AG09309 (cell line): ENCODE results near the gene MRPL53.

Experiments
- DNase-seq: peaks from one replicate; pipeline ENCODE4 v3.0.0-alpha.2; 2010; ENCODE audit warnings: low read depth
- H3K4me3 ChIP-seq: 2 replicates; pipeline ENCODE4 v1.5.1; 2011; ENCODE audit warnings: mild to moderate bottlenecking, low read depth, low read length, moderate library complexity; ENCODE audit not compliant: control insufficient read depth
- TF ChIP-seq, protein P1 (sequence below): IDR thresholded peaks from 2 replicates; pipeline ENCODE4 v1.5.1; 2011; ENCODE audit warnings: mild to moderate bottlenecking, low read depth, low read length, inconsistent platforms; ENCODE audit not compliant: insufficient read depth, control insufficient read depth; ENCODE audit errors: missing control alignments

MRPL53 gene

DNA sequence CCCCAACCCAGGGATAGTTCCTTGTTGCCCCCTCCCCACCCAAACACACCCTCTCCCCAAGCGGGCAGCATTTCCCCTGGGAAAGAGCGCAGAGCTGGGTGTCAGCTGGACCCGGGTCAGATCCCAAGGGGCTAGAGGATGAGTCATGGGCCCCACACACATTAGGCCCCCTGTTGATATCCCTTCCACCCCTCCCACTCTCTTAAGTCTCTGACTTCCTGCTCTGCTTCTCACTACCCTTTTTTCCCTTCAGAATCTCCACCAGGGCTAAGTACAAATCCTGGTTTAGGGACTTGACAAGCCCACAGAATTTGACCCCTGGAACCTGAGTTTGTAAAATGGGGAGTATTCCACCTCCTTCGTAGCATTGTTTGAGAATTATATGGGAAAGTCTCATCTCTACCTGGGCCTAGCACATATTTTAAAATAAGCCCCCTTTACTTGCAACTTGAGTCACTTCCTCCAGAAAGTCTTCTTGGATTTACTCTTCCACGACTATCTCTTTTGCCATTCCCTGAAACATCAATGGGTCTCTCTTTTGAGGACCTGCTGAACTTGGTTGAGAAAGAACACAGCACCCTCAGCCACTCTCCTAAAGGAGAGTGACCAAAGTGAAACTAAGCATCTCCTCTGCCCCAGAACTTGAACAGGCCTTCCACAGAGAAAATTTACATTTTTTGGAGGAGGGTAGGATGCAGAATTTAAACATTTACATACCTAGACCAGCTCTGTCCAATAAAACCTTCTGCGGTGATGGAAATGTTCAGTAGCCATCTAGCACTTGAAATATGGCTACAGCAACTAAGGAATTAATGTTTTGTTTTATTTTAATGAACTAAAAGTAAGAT, 35.4 kb downstream of the MRPL53 start:
- TF ChIP-seq, protein P1, sequence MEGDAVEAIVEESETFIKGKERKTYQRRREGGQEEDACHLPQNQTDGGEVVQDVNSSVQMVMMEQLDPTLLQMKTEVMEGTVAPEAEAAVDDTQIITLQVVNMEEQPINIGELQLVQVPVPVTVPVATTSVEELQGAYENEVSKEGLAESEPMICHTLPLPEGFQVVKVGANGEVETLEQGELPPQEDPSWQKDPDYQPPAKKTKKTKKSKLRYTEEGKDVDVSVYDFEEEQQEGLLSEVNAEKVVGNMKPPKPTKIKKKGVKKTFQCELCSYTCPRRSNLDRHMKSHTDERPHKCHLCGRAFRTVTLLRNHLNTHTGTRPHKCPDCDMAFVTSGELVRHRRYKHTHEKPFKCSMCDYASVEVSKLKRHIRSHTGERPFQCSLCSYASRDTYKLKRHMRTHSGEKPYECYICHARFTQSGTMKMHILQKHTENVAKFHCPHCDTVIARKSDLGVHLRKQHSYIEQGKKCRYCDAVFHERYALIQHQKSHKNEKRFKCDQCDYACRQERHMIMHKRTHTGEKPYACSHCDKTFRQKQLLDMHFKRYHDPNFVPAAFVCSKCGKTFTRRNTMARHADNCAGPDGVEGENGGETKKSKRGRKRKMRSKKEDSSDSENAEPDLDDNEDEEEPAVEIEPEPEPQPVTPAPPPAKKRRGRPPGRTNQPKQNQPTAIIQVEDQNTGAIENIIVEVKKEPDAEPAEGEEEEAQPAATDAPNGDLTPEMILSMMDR: no peak
- no peak overlapping the region for H3K4me3 ChIP-seq
- DNase-seq: no peak

DNA sequence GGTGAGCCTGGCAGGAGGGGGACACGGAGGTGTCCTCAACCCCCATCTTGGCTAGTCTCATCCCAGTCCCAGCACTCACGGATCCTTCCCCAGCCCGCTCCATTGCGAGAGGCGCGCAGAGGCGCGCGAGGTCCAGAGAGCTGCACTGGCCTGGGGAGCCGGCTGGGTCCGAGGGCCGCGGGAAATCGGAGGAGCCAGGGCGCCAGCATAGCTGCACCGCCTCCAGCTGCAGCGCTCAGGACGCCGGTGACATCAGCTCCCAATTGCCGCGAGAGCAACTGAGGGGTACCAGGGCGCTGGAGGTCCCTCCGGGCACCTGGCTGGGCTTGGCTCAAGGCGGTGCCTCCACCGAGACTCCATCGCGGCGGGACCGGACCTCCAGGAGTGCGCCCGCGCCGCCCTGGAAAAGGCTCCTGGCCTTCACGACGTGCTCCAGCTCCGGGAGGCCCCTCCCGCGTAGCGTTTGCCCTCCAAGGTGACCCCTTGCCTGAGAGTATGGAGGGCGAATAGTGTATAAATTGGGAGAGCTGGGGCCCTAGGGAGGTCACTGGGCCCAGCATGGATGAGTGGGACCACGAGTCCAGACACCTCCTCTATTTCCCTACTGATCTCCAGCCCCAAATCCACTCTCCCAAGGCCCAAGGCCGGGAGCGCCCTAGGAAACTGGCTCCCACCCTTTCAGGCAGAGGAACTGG, 36.2 kb downstream of the MRPL53 start:
- no peak overlapping the region for H3K4me3 ChIP-seq
- TF ChIP-seq, protein P1: no peak
- no peak for DNase-seq

DNA sequence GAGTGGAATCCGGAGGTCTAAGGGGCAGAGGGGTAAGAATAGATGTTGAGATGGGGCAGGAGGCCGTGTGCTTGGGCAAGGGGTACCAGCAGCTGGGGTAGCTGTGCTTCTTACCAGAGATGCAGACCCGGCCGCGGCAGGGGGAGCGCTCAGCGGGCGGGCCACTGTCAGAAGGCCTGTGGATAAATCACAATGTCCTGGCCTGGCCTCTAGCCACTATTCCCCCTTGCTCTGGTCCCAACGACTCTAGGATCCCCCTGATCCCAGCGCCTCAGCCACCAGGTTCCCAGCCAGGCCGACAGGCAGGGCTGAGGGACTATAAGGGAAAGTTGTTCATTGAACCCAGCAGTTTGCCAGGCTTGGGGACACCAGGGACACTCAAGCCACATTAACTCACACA, 42.0 kb downstream of the MRPL53 start:
- TF ChIP-seq, protein P1: no peak
- DNase-seq: no peak
- H3K4me3 ChIP-seq: no peak overlapping the region

DNA sequence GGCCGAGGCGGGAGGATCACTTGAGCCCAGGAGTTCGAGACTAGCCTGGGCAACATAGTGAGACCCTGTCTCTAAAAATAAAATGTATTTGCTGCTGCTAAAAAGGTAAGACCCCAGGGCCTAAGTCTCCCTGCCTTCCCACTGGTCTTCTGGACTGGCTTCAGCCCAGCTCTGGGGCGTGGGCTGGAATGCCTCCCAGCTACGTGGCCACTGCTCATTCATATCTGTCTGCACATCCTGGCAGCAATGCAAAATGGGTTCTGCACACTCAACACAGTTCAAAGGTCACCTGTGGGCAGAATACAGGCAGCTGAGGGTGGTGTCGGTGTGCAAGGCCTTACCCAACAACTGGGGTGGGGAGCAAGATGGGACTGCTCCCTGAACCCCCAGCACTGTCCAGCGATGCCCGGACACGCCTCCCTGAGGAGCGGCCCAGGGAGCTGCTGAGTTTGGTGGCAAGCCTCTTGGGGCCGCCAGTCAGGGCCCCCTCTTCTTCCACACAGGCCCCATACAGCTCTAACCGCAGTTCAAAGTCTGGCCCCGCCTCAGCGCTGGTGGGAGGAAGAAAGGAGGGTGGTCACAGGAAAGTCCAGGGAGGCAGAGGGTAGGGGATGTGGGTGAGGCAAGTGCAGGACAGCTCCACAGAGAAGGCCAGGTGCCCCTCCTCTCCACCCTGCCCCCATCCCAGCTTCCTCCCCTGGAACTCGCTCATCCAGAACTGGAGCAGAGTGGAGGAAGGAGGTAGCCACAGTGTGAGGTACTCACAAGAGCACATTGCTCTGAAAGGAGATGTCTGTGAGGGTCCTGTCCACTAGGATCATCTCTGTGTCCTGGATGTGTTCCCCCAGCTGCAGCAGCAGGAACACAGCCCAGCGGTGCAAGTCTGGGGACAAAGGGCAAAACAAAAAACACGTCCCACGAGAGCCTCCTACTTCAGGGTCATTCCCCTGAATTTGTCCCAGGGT, 42.7 kb downstream of the MRPL53 start:
- TF ChIP-seq, protein P1: no peak
- no peak overlapping the region for H3K4me3 ChIP-seq
- no peak for DNase-seq

DNA sequence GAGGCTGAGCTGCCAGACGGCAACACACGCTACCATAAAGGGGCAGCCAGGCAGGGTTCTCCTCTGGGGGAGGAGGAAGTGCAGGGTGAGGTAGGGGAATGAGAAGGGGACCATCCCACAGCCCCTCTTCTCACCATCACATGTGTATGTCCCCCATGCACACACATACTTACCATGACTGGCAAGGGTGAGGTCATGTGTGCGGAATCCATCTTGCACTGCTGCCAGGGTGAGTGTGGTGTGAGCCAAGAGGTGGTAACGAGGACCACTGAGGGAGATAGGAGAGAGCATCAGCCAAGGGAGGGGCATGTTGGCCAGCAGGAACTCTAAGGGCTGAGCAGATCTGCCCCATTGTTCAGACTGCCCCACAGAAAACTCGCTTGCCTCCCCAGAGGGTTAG, 43.8 kb downstream of the MRPL53 start:
- TF ChIP-seq, protein P1: no peak
- DNase-seq: no peak
- H3K4me3 ChIP-seq: no peak overlapping the region

DNA sequence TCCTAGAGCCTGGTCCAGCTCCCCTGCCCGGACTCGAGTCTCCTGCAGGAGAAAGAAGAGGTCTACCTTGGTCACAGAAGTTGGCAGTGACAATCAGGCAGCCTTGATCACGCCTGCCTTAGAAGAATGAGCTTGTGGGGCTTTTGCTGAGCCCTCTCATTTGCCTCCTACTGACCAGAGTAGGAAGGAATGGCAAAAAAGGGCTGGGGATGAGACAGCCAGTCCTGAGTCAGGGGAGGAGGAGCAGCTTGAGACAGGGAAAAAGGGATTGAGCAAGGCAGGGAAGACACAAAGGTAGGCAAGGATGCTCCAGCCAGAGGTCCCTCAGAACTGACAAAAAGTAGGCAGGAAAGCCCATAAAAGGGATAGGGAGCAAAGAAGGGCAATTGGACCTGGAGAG, 44.9 kb downstream of the MRPL53 start:
- TF ChIP-seq, protein P1: peak; percentile 10
- H3K4me3 ChIP-seq: no peak overlapping the region
- no peak for DNase-seq
